ENCODE data around the gene IFIT1.
A peak's percentile ranks its signal among the peaks of the same experiment; 100 is the strongest.

DNA sequence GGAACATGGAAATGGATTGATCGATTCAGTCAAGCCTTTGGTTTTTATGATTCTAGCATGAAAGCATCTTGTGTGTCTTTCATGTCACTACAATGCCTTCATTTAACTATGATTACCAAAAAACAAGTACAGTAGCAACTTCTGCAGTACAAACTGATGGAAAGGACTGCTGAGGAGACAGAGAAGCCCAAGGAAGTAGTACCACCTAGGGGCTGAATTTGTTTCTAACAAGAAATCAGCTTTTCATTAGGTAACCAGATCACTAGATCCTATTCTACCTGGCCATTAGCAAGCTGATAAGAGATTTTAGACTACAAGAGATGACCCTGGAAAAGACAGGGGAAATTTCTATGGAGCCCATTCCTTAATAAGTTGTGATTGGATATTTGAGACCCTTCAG lies 3.2 kb upstream of the IFIT1 start:
- TF ChIP-seq, protein P1, sequence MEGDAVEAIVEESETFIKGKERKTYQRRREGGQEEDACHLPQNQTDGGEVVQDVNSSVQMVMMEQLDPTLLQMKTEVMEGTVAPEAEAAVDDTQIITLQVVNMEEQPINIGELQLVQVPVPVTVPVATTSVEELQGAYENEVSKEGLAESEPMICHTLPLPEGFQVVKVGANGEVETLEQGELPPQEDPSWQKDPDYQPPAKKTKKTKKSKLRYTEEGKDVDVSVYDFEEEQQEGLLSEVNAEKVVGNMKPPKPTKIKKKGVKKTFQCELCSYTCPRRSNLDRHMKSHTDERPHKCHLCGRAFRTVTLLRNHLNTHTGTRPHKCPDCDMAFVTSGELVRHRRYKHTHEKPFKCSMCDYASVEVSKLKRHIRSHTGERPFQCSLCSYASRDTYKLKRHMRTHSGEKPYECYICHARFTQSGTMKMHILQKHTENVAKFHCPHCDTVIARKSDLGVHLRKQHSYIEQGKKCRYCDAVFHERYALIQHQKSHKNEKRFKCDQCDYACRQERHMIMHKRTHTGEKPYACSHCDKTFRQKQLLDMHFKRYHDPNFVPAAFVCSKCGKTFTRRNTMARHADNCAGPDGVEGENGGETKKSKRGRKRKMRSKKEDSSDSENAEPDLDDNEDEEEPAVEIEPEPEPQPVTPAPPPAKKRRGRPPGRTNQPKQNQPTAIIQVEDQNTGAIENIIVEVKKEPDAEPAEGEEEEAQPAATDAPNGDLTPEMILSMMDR (IDR thresholded peaks at IDR 0.05; ENCODE audit: low read depth, low read length, poor library complexity, severe bottlenecking), result peak; percentile 12
- no peak for TF ChIP-seq EZH2phosphoT487 (IDR thresholded peaks at IDR 0.05; ENCODE audit: borderline replicate concordance, low read length)

All from DOHH2 (cell line).